DMS153 treated with DMSO at 0.1 percent for 48 hours (cell line): ENCODE data around the gene APOLD1.
"Not testable (repeated sequence)": the region's sequence is repeated elsewhere in the genome, so short reads cannot be mapped to it uniquely, and the experiment has no call there.

Experiments
- DNase-seq: peaks from one replicate; lab custom pipeline; 2025; ENCODE audit not compliant: unreplicated experiment; lab: John Stamatoyannopoulos, UW

APOLD1 gene

GRCh38 chr12:12807517-12807903, 22.1 kb downstream of the APOLD1 start:
- DNase-seq: not testable (repeated sequence)

GRCh38 chr12:12807970-12808702, 22.7 kb downstream of the APOLD1 start:
- peak; percentile 78 for DNase-seq

GRCh38 chr12:12810553-12811021, 25.1 kb downstream of the APOLD1 start:
- no peak for DNase-seq

GRCh38 chr12:12811343-12811742, 25.9 kb downstream of the APOLD1 start:
- DNase-seq: no peak

GRCh38 chr12:12812174-12812573, 26.7 kb downstream of the APOLD1 start:
- no peak for DNase-seq

GRCh38 chr12:12812618-12813119, 27.2 kb downstream of the APOLD1 start:
- DNase-seq: no peak

- DNase-seq: peak; percentile 89
Measured at GRCh38 chr12:12813120-12814101, 28.0 kb downstream of the APOLD1 start, which contains the start of gene DDX47. Gene DDX47 (plus strand): TSS chr12:12813346. CDS start chr12:12813368, 22 bp downstream.

- no peak for DNase-seq
Measured at GRCh38 chr12:12817616-12818015, 32.2 kb downstream of the APOLD1 start.

GRCh38 chr12:12818701-12819100, 33.2 kb downstream of the APOLD1 start:
- no peak for DNase-seq

- no peak for DNase-seq
Measured at GRCh38 chr12:12819221-12819620, 33.8 kb downstream of the APOLD1 start.

GRCh38 chr12:12819752-12820311, 34.4 kb downstream of the APOLD1 start:
- DNase-seq: no peak

GRCh38 chr12:12820376-12820775, 34.9 kb downstream of the APOLD1 start:
- not testable (repeated sequence) for DNase-seq

- no peak for DNase-seq
Measured at GRCh38 chr12:12821975-12822374, 36.5 kb downstream of the APOLD1 start.

GRCh38 chr12:12822886-12823285, 37.4 kb downstream of the APOLD1 start:
- no peak for DNase-seq

GRCh38 chr12:12823300-12823699, 37.8 kb downstream of the APOLD1 start:
- DNase-seq: no peak

GRCh38 chr12:12823811-12824210, 38.4 kb downstream of the APOLD1 start:
- DNase-seq: no peak

- no peak for DNase-seq
Measured at GRCh38 chr12:12835378-12836146, 50.1 kb downstream of the APOLD1 start.

- no peak for DNase-seq
Measured at GRCh38 chr12:12836571-12836970, 51.1 kb downstream of the APOLD1 start.

- peak; percentile 27 for DNase-seq
Measured at GRCh38 chr12:12837025-12837812, 51.8 kb downstream of the APOLD1 start.

GRCh38 chr12:12837813-12838153, 52.3 kb downstream of the APOLD1 start:
- DNase-seq: no peak
